GM23338 (cell line): ENCODE data around the gene PLAAT2. TPM values are rescaled to one million over a fixed set of nuclear protein-coding genes. Genes with fewer than 3 reads are reported as not detected.

Source experiments
- ATAC-seq: fragments of 200-7000 bp; cut with Tn5 transposase; 3 replicates; pipeline ENCODE4 v1.9.1; 2020
- DNase-seq: peaks from one replicate; pipeline ENCODE4 v3.0.0-alpha.2; 2015; ENCODE audit warnings: low spot score
- H2AFZ ChIP-seq: fragments of 200-600 bp; sonication (generic); 2 replicates; pipeline ENCODE4 v1.8.0; 2016; ENCODE audit warnings: antibody characterized with exemption, mild to moderate bottlenecking, moderate library complexity
- H3F3A ChIP-seq: fragments of 200-600 bp; sonication (generic); replicated peaks from 2 replicates; pipeline ENCODE4 v1.8.0; 2017; ENCODE audit warnings: antibody characterized with exemption, mixed run types, low read depth
- H3K27ac ChIP-seq: fragments of 200-600 bp; sonication (generic); 2 replicates; pipeline ENCODE4 v1.6.1; 2016; ENCODE audit warnings: low read depth
- H3K27me3 ChIP-seq: fragments of 200-600 bp; sonication (generic); 2 replicates; pipeline ENCODE4 v1.8.0; 2016; ENCODE audit warnings: mild to moderate bottlenecking, mixed run types, moderate library complexity; ENCODE audit not compliant: insufficient read depth
- H3K36me3 ChIP-seq: fragments of 200-600 bp; sonication (generic); 2 replicates; pipeline ENCODE4 v1.8.0; 2016; ENCODE audit warnings: mild to moderate bottlenecking; ENCODE audit not compliant: insufficient read depth
- H3K4me1 ChIP-seq: fragments of 200-600 bp; sonication (generic); 2 replicates; pipeline ENCODE4 v1.8.0; 2016; ENCODE audit warnings: mild to moderate bottlenecking, moderate library complexity; ENCODE audit not compliant: insufficient read depth
- H3K4me2 ChIP-seq: fragments of 200-600 bp; sonication (generic); 2 replicates; pipeline ENCODE4 v1.7.1; 2017; ENCODE audit warnings: mixed run types
- H3K4me3 ChIP-seq: fragments of 200-600 bp; sonication (generic); 2 replicates; pipeline ENCODE4 v1.6.1; 2016; ENCODE audit warnings: mixed run types
- H3K79me2 ChIP-seq: fragments of 200-600 bp; sonication (generic); replicated peaks from 2 replicates; pipeline ENCODE4 v1.8.0; 2017; ENCODE audit warnings: mild to moderate bottlenecking; ENCODE audit not compliant: insufficient read depth
- H3K9me2 ChIP-seq: fragments of 200-600 bp; sonication (generic); 2 replicates; pipeline ENCODE4 v1.8.0; 2017; ENCODE audit not compliant: insufficient read depth
- H4K20me1 ChIP-seq: fragments of 200-600 bp; sonication (generic); replicated peaks from 2 replicates; pipeline ENCODE4 v1.8.0; 2017; ENCODE audit warnings: mild to moderate bottlenecking; ENCODE audit not compliant: insufficient read depth
- H3K27ac Mint-ChIP-seq: 2 replicates; pipeline ENCODE4 v1.8.0; 2020; ENCODE audit warnings: inconsistent platforms, mild to moderate bottlenecking, moderate library complexity, mixed read lengths
- H3K27me3 Mint-ChIP-seq: 3 replicates; pipeline ENCODE4 v1.8.0; 2022; ENCODE audit warnings: low read depth, mild to moderate bottlenecking, moderate library complexity, mixed read lengths, inconsistent platforms; ENCODE audit not compliant: insufficient read depth, poor library complexity
- H3K36me3 Mint-ChIP-seq: 3 replicates; pipeline ENCODE4 v1.8.0; 2021; ENCODE audit warnings: low read depth, mild to moderate bottlenecking, inconsistent platforms, moderate library complexity, mixed read lengths
- H3K4me1 Mint-ChIP-seq: 3 replicates; pipeline ENCODE4 v1.8.0; 2020; ENCODE audit warnings: mild to moderate bottlenecking, inconsistent platforms, mixed read lengths
- H3K4me3 Mint-ChIP-seq: 3 replicates; pipeline ENCODE4 v1.8.0; 2021; ENCODE audit warnings: moderate library complexity, mild to moderate bottlenecking, inconsistent platforms, mixed read lengths
- H3K9me3 Mint-ChIP-seq: 3 replicates; pipeline ENCODE4 v1.8.0; 2020; ENCODE audit warnings: moderate library complexity, mild to moderate bottlenecking, inconsistent platforms, mixed read lengths
- CREB1 ChIP-seq: fragments of 250-450 bp; sonication (Bioruptor Pico); IDR thresholded peaks from 2 replicates; pipeline ENCODE4 v1.5.0; 2020; ENCODE audit warnings: low read depth, mild to moderate bottlenecking, moderate library complexity
- EZH2phosphoT487 ChIP-seq: fragments of 200-600 bp; sonication (generic); IDR thresholded peaks from one replicate; pipeline ENCODE4 v1.8.1; 2018; ENCODE audit warnings: antibody characterized with exemption; ENCODE audit not compliant: unreplicated experiment
- NANOG ChIP-seq: IDR thresholded peaks from 2 replicates; pipeline ENCODE4 v1.6.1; 2016; ENCODE audit warnings: antibody characterized with exemption, borderline replicate concordance
- POLR2AphosphoS5 ChIP-seq: IDR thresholded peaks from 2 replicates; pipeline ENCODE4 v1.6.1; 2016; ENCODE audit warnings: antibody characterized with exemption, low read depth
- REST ChIP-seq: IDR thresholded peaks from one replicate; pipeline ENCODE4 v1.6.1; 2018; ENCODE audit warnings: antibody characterized with exemption; ENCODE audit not compliant: unreplicated experiment
- STAT1 ChIP-seq: IDR thresholded peaks from one replicate; pipeline ENCODE4 v1.6.1; 2016; ENCODE audit warnings: antibody characterized with exemption; ENCODE audit not compliant: unreplicated experiment
- ZNF114 ChIP-seq: fragments of 250-450 bp; sonication (Bioruptor Pico); IDR thresholded peaks from 2 replicates; pipeline ENCODE4 v1.5.0; 2020; ENCODE audit warnings: mild to moderate bottlenecking, moderate library complexity
- ZNF462 ChIP-seq: fragments of 250-450 bp; sonication (Bioruptor Pico); IDR thresholded peaks from 2 replicates; pipeline ENCODE4 v1.5.0; 2020; ENCODE audit warnings: mild to moderate bottlenecking, moderate library complexity
- polyA plus RNA-seq: library from polyadenylated mRNA; unstranded; fragments of >200 nt; fragmentation: Nextera tagmentation; extraction: Ambion mirVana; gene quantifications from 2 replicates; pipeline ENCODE4 v1.2.1, GENCODE V29; 2016
- total RNA-seq: library from RNA; depleted of rRNA; stranded (reverse); fragments of >200 nt; shearing (Covaris generic); gene quantifications from 2 replicates; pipeline ENCODE4 v1.2.3, GENCODE V29; 2014

PLAAT2 gene
- total and polyA plus RNA-seq, 2 experiments from 2014 or later, result 0.66 to 0.78 TPM

GRCh38 chr11:63535734-63536133, 27.4 kb downstream of the PLAAT2 start:
- H3K4me3 Mint-ChIP-seq, result no peak overlapping the region
- peaks cover 11% of the 10 kb centered on the region for H3K27me3 Mint-ChIP-seq
- 0 out of 2 replicates have a peak, but pooled peaks cover 8% of the 10 kb centered on the region for H3F3A ChIP-seq
- H3K27ac ChIP-seq, result no peak overlapping the region
- H3K79me2 ChIP-seq, result no peaks in the 10 kb centered on the region
- no peak overlapping the region for H2AFZ ChIP-seq
- H3K27ac Mint-ChIP-seq, result no peak overlapping the region
- no peak for TF ChIP-seq POLR2AphosphoS5
- no peak for TF ChIP-seq EZH2phosphoT487
- TF ChIP-seq CREB1 (CRISPR knock-in tag), result no peak
- no peak for TF ChIP-seq STAT1
- TF ChIP-seq REST, result no peak
- no peak for TF ChIP-seq NANOG
- TF ChIP-seq ZNF114 (CRISPR knock-in tag), result no peak
- TF ChIP-seq ZNF462 (CRISPR knock-in tag), result no peak
- no peaks in the 10 kb centered on the region for H3K27me3 ChIP-seq
- peaks cover 9% of the 10 kb centered on the region; the same call in 1 of the 2 replicates for H3K9me2 ChIP-seq
- H3K4me1 Mint-ChIP-seq, result peaks cover 32% of the 10 kb centered on the region
- H3K9me3 Mint-ChIP-seq, result peaks cover 10% of the 10 kb centered on the region; the same call in 2 of the 3 replicates
- no peaks in the 10 kb centered on the region for H4K20me1 ChIP-seq
- H3K4me1 ChIP-seq, result peaks cover 18% of the 10 kb centered on the region
- peaks cover 6% of the 10 kb centered on the region for H3K36me3 Mint-ChIP-seq
- H3K4me3 ChIP-seq, result no peak overlapping the region
- DNase-seq (no peak), ATAC-seq (no peak)
- no peaks in the 10 kb centered on the region for H3K36me3 ChIP-seq
- H3K4me2 ChIP-seq, result no peak overlapping the region
